CD8-positive, alpha-beta memory T cell (primary cell): Measurements from ENCODE around the gene ST3GAL2. TPM values are rescaled to one million over a fixed set of nuclear protein-coding genes. Genes with fewer than 3 reads are reported as not detected.

ENCODE experiments used
- CTCF ChIA-PET: fragments of 350-600 bp; sonication (Branson Sonifier 250); formaldehyde crosslinking; loops from one replicate; lab custom pipeline; 2021; ENCODE audit warnings: antibody characterized with exemption; lab: Charles Lee
- POLR2A ChIA-PET: fragments of 350-600 bp; sonication (Branson Sonifier 250); formaldehyde crosslinking; loops from one replicate; lab custom pipeline; 2021; ENCODE audit warnings: antibody characterized with exemption; lab: Charles Lee
- DNase-seq, 5 donors: peaks; one replicate each; pipeline versions ENCODE4 v3.0.0 to v3.0.0-alpha.2; 2020 to 2022; ENCODE audit warnings: mixed read lengths in 1 of 5
- H3K27ac ChIP-seq: one replicate; pipeline ENCODE4 v1.7.0; 2013; ENCODE audit warnings: low read depth, mild to moderate bottlenecking, low read length, moderate library complexity
- H3K27me3 ChIP-seq: 2 replicates; pipeline ENCODE4 v1.7.0; 2013; ENCODE audit warnings: low read length, mild to moderate bottlenecking; ENCODE audit not compliant: insufficient read depth, poor library complexity, severe bottlenecking
- H3K36me3 ChIP-seq: 2 replicates; pipeline ENCODE4 v1.7.0; 2013; ENCODE audit warnings: mild to moderate bottlenecking, low read length, moderate library complexity; ENCODE audit not compliant: insufficient read depth
- H3K4me1 ChIP-seq: 2 replicates; pipeline ENCODE4 v1.7.0; 2013; ENCODE audit warnings: mild to moderate bottlenecking, low read length, moderate library complexity; ENCODE audit not compliant: insufficient read depth
- H3K4me3 ChIP-seq: 2 replicates; pipeline ENCODE4 v1.7.0; 2013; ENCODE audit warnings: mild to moderate bottlenecking, low read length
- H3K9me3 ChIP-seq: 2 replicates; pipeline ENCODE4 v1.7.0; 2013; ENCODE audit warnings: mild to moderate bottlenecking, low read length
- H3K27ac Mint-ChIP-seq, 8 donors: one replicate each; pipeline ENCODE4 v1.8.0; 2020 to 2021; ENCODE audit warnings: mixed read lengths in 8 of 8, mild to moderate bottlenecking in 6 of 8, inconsistent platforms in 3 of 8, moderate library complexity in 3 of 8
- H3K27me3 Mint-ChIP-seq, 2 donors: one replicate each; pipeline ENCODE4 v1.8.0; 2020 to 2021; ENCODE audit warnings: mixed read lengths in 2 of 2, mild to moderate bottlenecking in 1 of 2, moderate library complexity in 1 of 2
- H3K36me3 Mint-ChIP-seq, 3 donors: one replicate each; pipeline ENCODE4 v1.8.0; 2020 to 2021; ENCODE audit warnings: mixed read lengths in 3 of 3, inconsistent platforms in 1 of 3, mild to moderate bottlenecking in 1 of 3
- H3K4me1 Mint-ChIP-seq, 3 donors: one replicate each; pipeline ENCODE4 v1.8.0; 2020 to 2021; ENCODE audit warnings: mixed read lengths in 3 of 3, inconsistent platforms in 1 of 3, mild to moderate bottlenecking in 1 of 3
- H3K4me3 Mint-ChIP-seq, 7 donors: one replicate each; pipeline ENCODE4 v1.8.0; 2020 to 2021; ENCODE audit warnings: mixed read lengths in 7 of 7, mild to moderate bottlenecking in 6 of 7, moderate library complexity in 4 of 7, inconsistent platforms in 2 of 7
- H3K9me3 Mint-ChIP-seq, 5 donors: one replicate each; pipeline ENCODE4 v1.8.0; 2020 to 2022; ENCODE audit warnings: mixed read lengths in 5 of 5, mild to moderate bottlenecking in 3 of 5, moderate library complexity in 2 of 5, inconsistent platforms in 1 of 5
- polyA plus RNA-seq: library from polyadenylated mRNA; unstranded; fragments of 300-500 nt; fragmentation: Illumina TruSeq; gene quantifications from one replicate; pipeline ENCODE4 v1.2.3, GENCODE V29; 2021
- total RNA-seq, 2 experiments: library from RNA; stranded (reverse); gene quantifications; one replicate each; pipeline ENCODE4 v1.2.3, GENCODE V29; 2021

Gene ST3GAL2
- total RNA-seq, result 10 to 100 TPM; 24.2 to 24.8 TPM
- polyA plus RNA-seq, result 20.1 TPM

- Mint-ChIP-seq H3K27ac (peak within 1 kb of the TSS; percentile 72 to 97 (median 92)), H3K27me3 (no peaks in the 10 kb centered on the region), H3K9me3 (no peaks in the 10 kb centered on the region), H3K4me3 (peak within 1 kb of the TSS; percentile 91 to 97 (median 94)), H3K36me3 (peaks cover 0 to 16% (median 0%) of the 10 kb centered on the region in 3 donors), H3K4me1 (peaks cover 26 to 46% (median 35%) of the 10 kb centered on the region in 3 donors)
- POLR2A ChIA-PET, result interaction anchor here (0.6 to 3.2 kb wide), 4 partner anchors 58 to 93 kb away, joined by 4 to 19 read pairs (median 6); partner anchors contain the start of gene DDX19A
- peak; percentile 88 to 96 (median 89) for DNase-seq
- CTCF ChIA-PET, result interaction anchor here (0.6 to 2.0 kb wide), 8 partner anchors 10 to 92 kb away, joined by 3 to 6 read pairs (median 4); partner anchors contain the start of gene DDX19A
- Histone ChIP-seq H3K27me3 (no peaks in the 10 kb centered on the region), H3K27ac (peak within 1 kb of the TSS; percentile 67), H3K4me3 (peak within 1 kb of the TSS; percentile 95), H3K9me3 (no peaks in the 10 kb centered on the region), H3K36me3 (peaks cover 3% of the 10 kb centered on the region), H3K4me1 (peaks cover 33% of the 10 kb centered on the region)
Measured at GRCh38 chr16:70438969-70439862, at the start of gene ST3GAL2. Gene ST3GAL2 (minus strand): TSS chr16:70439100. CDS start chr16:70398530, 40,570 bp downstream.

- no peaks in the 10 kb centered on the region for H3K27me3 ChIP-seq
- peaks cover 14% of the 10 kb centered on the region for H3K36me3 ChIP-seq
- H3K9me3 Mint-ChIP-seq, result no peaks in the 10 kb centered on the region
- DNase-seq, result no peak
- POLR2A ChIA-PET, result no interaction called here
- peak overlapping the region in 3 of 8 donors; percentile 38 to 55 (median 47) for H3K27ac Mint-ChIP-seq
- no peak overlapping the region for H3K4me3 Mint-ChIP-seq
- H3K4me1 Mint-ChIP-seq, result no peaks in the 10 kb centered on the region
- H3K9me3 ChIP-seq, result no peaks in the 10 kb centered on the region
- H3K27me3 Mint-ChIP-seq, result no peaks in the 10 kb centered on the region
- H3K4me1 ChIP-seq, result no peaks in the 10 kb centered on the region
- H3K36me3 Mint-ChIP-seq, result peaks cover 0 to 61% (median 2%) of the 10 kb centered on the region in 3 donors
- CTCF ChIA-PET, result no interaction called here
- H3K4me3 ChIP-seq, result no peak overlapping the region
- no peak overlapping the region for H3K27ac ChIP-seq
Measured at GRCh38 chr16:70484867-70485266, 46.0 kb upstream of the ST3GAL2 start.

- H3K27me3 Mint-ChIP-seq, result no peaks in the 10 kb centered on the region
- no peak for DNase-seq
- H3K36me3 ChIP-seq, result peaks cover 11% of the 10 kb centered on the region
- no peaks in the 10 kb centered on the region for H3K4me1 ChIP-seq
- no peaks in the 10 kb centered on the region for H3K27me3 ChIP-seq
- no peak overlapping the region for H3K27ac ChIP-seq
- H3K36me3 Mint-ChIP-seq, result peaks cover 0 to 63% (median 0%) of the 10 kb centered on the region in 3 donors
- peak overlapping the region in 3 of 8 donors; percentile 19 to 80 (median 78) for H3K27ac Mint-ChIP-seq
- no peaks in the 10 kb centered on the region for H3K9me3 ChIP-seq
- H3K4me3 Mint-ChIP-seq, result no peak overlapping the region
- CTCF ChIA-PET, result no interaction called here
- H3K4me3 ChIP-seq, result no peak overlapping the region
- POLR2A ChIA-PET, result no interaction called here
- no peaks in the 10 kb centered on the region for H3K9me3 Mint-ChIP-seq
- H3K4me1 Mint-ChIP-seq, result peaks cover 0 to 6% (median 1%) of the 10 kb centered on the region in 3 donors
Measured at GRCh38 chr16:70483426-70483825, 44.5 kb upstream of the ST3GAL2 start.

- Mint-ChIP-seq H3K4me3 (no peak overlapping the region), H3K4me1 (peaks cover 0 to 8% (median 1%) of the 10 kb centered on the region in 3 donors), H3K36me3 (peaks cover 0 to 68% (median 0%) of the 10 kb centered on the region in 3 donors), H3K9me3 (no peaks in the 10 kb centered on the region), H3K27ac (peak overlapping the region in 4 of 8 donors; percentile 32 to 90 (median 55)), H3K27me3 (no peaks in the 10 kb centered on the region)
- Histone ChIP-seq H3K4me1 (no peaks in the 10 kb centered on the region), H3K36me3 (peaks cover 11% of the 10 kb centered on the region), H3K27ac (no peak overlapping the region), H3K9me3 (no peaks in the 10 kb centered on the region), H3K27me3 (no peaks in the 10 kb centered on the region), H3K4me3 (no peak overlapping the region)
- CTCF ChIA-PET, result no interaction called here
- POLR2A ChIA-PET, result interaction anchor here (0.6 kb wide), 1 partner anchor 74 kb away, joined by 4 read pairs; no protein-coding TSS in a partner anchor
- no peak for DNase-seq
Measured at GRCh38 chr16:70482624-70483023, 43.7 kb upstream of the ST3GAL2 start.

- Histone ChIP-seq H3K36me3 (peaks cover 11% of the 10 kb centered on the region), H3K4me3 (no peak overlapping the region), H3K27ac (no peak overlapping the region), H3K4me1 (no peaks in the 10 kb centered on the region), H3K9me3 (no peaks in the 10 kb centered on the region), H3K27me3 (no peaks in the 10 kb centered on the region)
- H3K4me3 Mint-ChIP-seq, result no peak overlapping the region
- CTCF ChIA-PET, result no interaction called here
- no peaks in the 10 kb centered on the region for H3K27me3 Mint-ChIP-seq
- peaks cover 0 to 8% (median 1%) of the 10 kb centered on the region in 3 donors for H3K4me1 Mint-ChIP-seq
- POLR2A ChIA-PET, result interaction anchor here (0.6 kb wide), 1 partner anchor 73 kb away, joined by 4 read pairs; no protein-coding TSS in a partner anchor
- peaks cover 0 to 71% (median 0%) of the 10 kb centered on the region in 3 donors for H3K36me3 Mint-ChIP-seq
- H3K9me3 Mint-ChIP-seq, result no peaks in the 10 kb centered on the region
- no peak for DNase-seq
- H3K27ac Mint-ChIP-seq, result peak overlapping the region in 5 of 8 donors; percentile 15 to 90 (median 32)
Measured at GRCh38 chr16:70481929-70482536, 43.1 kb upstream of the ST3GAL2 start.

GRCh38 chr16:70480127-70481105, 41.5 kb upstream of the ST3GAL2 start:
- CTCF ChIA-PET, result no interaction called here
- H3K4me3 ChIP-seq, result no peak overlapping the region
- peaks cover 11% of the 10 kb centered on the region for H3K36me3 ChIP-seq
- H3K27me3 Mint-ChIP-seq, result no peaks in the 10 kb centered on the region
- DNase-seq, result no peak
- no peaks in the 10 kb centered on the region for H3K9me3 Mint-ChIP-seq
- no peak overlapping the region for H3K4me3 Mint-ChIP-seq
- no peaks in the 10 kb centered on the region for H3K9me3 ChIP-seq
- no peaks in the 10 kb centered on the region for H3K27me3 ChIP-seq
- peak overlapping the region in 1 of 8 donors; percentile 74 for H3K27ac Mint-ChIP-seq
- POLR2A ChIA-PET, result no interaction called here
- no peak overlapping the region for H3K27ac ChIP-seq
- H3K36me3 Mint-ChIP-seq, result peaks cover 0 to 73% (median 0%) of the 10 kb centered on the region in 3 donors
- H3K4me1 ChIP-seq, result no peaks in the 10 kb centered on the region
- peaks cover 0 to 8% (median 1%) of the 10 kb centered on the region in 3 donors for H3K4me1 Mint-ChIP-seq

GRCh38 chr16:70478912-70479341, 40.0 kb upstream of the ST3GAL2 start:
- H3K27me3 ChIP-seq, result no peaks in the 10 kb centered on the region
- ChIA-PET POLR2A (no interaction called here), CTCF (interaction anchor here (1.6 kb wide), 1 partner anchor 66 kb away, joined by 3 read pairs; no protein-coding TSS in a partner anchor)
- H3K4me1 ChIP-seq, result no peaks in the 10 kb centered on the region
- H3K27ac Mint-ChIP-seq, result peak overlapping the region in 3 of 8 donors; percentile 6 to 54 (median 21)
- peaks cover 0 to 8% (median 1%) of the 10 kb centered on the region in 3 donors for H3K4me1 Mint-ChIP-seq
- H3K4me3 Mint-ChIP-seq, result no peak overlapping the region
- DNase-seq, result no peak
- H3K4me3 ChIP-seq, result no peak overlapping the region
- H3K9me3 ChIP-seq, result no peaks in the 10 kb centered on the region
- H3K36me3 ChIP-seq, result peaks cover 6% of the 10 kb centered on the region
- H3K36me3 Mint-ChIP-seq, result peaks cover 0 to 68% (median 0%) of the 10 kb centered on the region in 3 donors
- no peaks in the 10 kb centered on the region for H3K9me3 Mint-ChIP-seq
- H3K27ac ChIP-seq, result no peak overlapping the region
- no peaks in the 10 kb centered on the region for H3K27me3 Mint-ChIP-seq
